HS-5 (cell line): ENCODE measurements around the gene PDE4A.
"Not testable (repeated sequence)": the region's sequence is repeated elsewhere in the genome, so short reads cannot be mapped to it uniquely, and the experiment has no call there.

Source experiments
- DNase-seq: peaks from one replicate; pipeline ENCODE4 v3.0.0-alpha.2; 2012; ENCODE audit warnings: low read depth

PDE4A gene

DNA sequence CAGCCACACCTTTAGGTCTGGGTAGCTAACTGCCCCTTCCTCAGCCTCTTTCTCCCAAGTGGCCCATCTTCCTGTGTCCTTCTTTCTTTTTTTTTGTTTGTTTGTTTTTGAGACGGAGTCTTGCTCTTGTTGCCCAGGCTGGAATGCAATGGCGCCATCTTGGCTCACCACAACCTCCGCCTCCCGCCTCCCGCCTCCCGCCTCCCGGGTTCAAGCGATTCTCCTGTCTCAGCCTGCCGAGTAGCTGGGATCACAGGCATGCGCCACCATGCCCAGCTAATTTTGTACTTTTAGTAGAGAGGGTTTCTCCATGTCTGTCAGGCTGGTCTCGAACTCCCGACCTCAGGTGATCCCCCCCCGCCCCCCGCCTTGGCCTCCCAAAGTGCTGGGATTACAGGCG, 41.7 kb downstream of the PDE4A start:
- DNase-seq, result not testable (repeated sequence)

- no peak for DNase-seq
Observed at GRCh38 chr19:10462557-10462956, 42.2 kb downstream of the PDE4A start.

GRCh38 chr19:10464456-10464855, 44.1 kb downstream of the PDE4A start:
- no peak for DNase-seq

DNA sequence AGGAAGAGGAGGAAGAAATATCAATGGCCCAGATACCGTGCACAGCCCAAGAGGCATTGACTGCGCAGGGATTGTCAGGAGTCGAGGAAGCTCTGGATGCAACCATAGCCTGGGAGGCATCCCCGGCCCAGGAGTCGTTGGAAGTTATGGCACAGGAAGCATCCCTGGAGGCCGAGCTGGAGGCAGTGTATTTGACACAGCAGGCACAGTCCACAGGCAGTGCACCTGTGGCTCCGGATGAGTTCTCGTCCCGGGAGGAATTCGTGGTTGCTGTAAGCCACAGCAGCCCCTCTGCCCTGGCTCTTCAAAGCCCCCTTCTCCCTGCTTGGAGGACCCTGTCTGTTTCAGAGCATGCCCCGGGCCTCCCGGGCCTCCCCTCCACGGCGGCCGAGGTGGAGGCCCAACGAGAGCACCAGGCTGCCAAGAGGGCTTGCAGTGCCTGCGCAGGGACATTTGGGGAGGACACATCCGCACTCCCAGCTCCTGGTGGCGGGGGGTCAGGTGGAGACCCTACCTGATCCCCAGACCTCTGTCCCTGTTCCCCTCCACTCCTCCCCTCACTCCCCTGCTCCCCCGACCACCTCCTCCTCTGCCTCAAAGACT, 46.9 kb downstream of the PDE4A start:
- no peak for DNase-seq

- DNase-seq, result no peak
Observed at GRCh38 chr19:10468133-10468532, 47.8 kb downstream of the PDE4A start.

GRCh38 chr19:10471909-10472308, 51.6 kb downstream of the PDE4A start:
- no peak for DNase-seq

DNA sequence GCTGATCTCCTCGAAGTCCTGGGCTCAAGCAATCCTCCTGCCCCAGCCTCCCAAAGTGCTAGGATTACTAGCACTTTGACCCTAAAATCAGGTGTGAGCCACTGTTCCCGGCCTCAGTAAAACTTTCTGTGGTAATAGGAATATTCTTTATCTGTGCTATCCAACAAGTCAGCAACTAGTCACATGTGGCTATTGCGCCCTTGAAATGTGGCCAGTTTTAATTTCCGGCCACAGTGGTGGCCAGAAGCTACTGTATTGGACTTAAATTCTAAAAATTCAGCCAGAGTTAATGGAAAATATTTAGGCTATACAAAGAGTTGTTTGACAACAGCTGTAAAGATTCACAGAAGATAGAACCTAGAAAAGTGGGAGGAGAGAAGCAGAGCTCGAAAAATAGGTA, 52.9 kb downstream of the PDE4A start:
- DNase-seq, result no peak

DNA sequence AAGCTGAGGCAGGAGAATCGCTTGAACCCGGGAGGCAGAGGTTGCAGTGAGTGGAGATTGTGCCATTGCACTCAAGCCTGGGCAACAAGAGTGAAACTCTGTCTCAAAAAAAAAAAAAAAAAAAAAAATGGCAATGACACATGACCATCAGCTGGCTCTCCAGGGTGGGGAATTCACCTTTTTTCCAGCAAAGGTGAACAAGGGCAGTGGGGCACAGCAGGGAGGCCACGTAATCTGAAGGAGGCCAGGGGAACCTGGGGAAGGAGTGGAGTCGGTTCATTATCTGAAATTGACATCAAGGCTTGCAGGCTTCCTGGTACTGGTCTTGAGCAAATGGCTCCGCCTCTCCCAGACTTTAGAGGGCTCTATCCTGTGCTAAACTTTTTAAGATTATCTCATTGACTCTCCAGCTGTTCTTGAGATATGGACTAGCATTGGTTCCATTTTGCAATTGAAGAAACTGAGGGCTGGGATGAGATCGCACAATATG, 54.7 kb downstream of the PDE4A start:
- no peak for DNase-seq

DNA sequence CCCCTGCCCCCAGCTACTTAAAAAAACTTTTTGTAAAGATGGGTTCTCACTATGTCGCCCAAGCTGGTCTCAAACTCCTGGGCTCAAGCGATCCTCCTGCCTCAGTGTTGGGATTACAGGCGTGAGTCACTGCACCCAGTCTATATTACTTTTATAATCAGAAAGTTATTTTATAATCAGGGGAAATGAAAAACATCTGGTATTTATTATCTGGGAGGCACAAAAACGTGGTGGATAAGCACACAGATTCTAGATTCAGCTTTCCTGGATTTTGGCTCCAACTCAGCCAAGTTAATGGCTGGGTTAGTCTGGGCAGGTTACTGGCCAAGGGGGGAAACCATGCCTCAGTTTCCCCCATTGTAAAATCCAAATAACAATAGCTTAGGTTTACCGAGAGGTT, 58.1 kb downstream of the PDE4A start:
- no peak for DNase-seq

GRCh38 chr19:10478903-10479384, 58.6 kb downstream of the PDE4A start:
- no peak for DNase-seq

GRCh38 chr19:10486551-10486950, 66.2 kb downstream of the PDE4A start:
- no peak for DNase-seq

- DNase-seq, result no peak
Observed at GRCh38 chr19:10491472-10492047, 71.2 kb downstream of the PDE4A start.

DNA sequence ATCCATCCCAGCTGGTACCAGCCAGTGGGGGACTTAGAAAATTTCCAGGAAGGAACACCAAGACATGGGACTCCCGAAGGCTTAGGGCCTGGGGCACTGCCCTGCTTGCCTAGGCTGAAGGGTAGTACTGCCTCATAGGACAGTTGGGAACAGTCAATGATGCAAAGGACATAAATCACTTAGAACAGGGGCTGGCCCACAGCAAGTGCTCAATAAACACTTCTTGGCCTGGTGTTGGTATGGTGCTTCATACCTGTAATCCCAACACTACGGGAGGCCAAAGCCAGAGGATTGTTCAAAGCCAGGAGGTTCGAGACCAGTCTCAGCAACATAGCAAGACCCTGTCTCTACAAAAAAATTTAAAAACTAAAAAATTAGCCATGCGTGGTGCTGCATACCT, 77.0 kb downstream of the PDE4A start:
- no peak for DNase-seq

DNA sequence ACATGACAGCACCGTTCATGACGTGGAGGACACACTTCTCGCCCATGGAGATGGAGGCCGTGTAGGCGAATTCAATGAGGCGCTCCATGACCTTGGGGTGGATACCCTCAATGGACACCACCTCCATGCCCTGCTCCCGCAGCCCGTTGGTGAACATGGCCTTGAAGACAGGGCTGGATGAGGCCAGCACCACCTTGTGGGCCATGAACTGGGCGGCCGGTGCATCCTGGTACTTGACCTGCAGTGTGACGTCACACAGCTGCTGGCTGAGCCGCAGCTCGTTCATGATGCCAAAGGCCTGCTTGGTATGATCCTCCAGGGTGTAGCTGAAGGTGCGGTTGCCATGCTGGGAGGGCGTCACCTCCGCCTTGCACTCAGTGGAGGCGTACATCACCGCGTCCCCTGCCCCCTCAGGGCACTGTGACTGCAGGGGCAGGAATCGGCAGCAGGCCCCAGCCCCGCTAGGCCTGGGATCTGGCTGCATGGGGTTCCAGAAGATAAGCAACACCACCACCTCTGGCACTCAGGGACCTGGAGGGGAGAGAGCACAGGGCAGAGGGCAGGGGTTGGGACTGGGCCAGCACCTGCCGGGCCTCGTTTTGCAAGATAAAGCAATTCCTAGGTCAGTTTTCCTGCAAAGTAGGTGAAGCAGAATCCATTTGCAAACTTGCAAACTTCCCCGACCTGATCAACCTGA, 79.4 kb downstream of the PDE4A start:
- DNase-seq, result no peak

- no peak for DNase-seq
Observed at GRCh38 chr19:10500247-10500592, 79.9 kb downstream of the PDE4A start.

GRCh38 chr19:10501971-10502523, 81.7 kb downstream of the PDE4A start:
- no peak for DNase-seq

- DNase-seq, result peak; percentile 68
Observed at GRCh38 chr19:10502524-10503001, 82.2 kb downstream of the PDE4A start.

DNA sequence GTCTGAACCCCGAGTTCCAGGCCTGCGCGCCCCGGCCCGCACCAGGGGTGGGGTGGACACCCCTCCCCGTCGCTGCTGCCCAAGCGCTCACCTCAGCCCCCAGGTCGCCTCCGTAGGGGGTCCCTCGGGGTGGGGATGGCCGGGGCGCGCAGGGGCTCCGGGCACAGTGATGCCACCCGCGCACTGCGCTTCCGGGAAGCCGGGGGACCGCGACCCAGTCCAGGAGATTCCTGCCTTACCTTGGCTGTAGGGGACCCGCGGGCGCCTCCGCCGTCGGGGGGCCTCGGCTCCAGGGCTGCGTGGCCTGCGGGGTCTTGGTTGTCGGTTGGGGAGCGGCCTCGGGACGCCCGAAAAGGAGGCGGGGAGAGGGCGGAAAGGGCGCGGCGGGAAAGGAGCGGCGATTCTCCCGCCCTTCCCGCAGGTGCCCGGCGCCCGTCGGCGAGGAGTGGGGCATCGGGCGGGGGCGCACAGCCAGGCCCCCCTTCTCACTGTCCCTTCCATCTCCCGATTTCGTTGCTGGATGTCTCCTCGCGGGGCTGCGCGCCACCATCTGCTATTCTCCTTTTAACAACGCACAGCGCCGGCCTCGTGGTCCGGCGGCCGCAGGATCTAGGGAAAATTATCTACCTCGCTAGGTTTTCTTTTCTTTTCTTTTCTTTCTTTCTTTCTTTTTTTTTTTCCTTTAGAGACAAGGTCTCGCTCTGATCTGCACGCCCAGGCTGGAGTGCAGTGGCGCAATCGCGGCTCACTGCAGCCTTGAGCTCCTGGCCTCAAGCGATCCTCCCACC, 82.9 kb downstream of the PDE4A start, which contains the start of gene KEAP1:
TSS of gene KEAP1 (minus strand) at position 355 of the 788 bp plus-strand sequence. CDS start 3,323 bp downstream, outside the sequence.
- DNase-seq, result no peak

DNA sequence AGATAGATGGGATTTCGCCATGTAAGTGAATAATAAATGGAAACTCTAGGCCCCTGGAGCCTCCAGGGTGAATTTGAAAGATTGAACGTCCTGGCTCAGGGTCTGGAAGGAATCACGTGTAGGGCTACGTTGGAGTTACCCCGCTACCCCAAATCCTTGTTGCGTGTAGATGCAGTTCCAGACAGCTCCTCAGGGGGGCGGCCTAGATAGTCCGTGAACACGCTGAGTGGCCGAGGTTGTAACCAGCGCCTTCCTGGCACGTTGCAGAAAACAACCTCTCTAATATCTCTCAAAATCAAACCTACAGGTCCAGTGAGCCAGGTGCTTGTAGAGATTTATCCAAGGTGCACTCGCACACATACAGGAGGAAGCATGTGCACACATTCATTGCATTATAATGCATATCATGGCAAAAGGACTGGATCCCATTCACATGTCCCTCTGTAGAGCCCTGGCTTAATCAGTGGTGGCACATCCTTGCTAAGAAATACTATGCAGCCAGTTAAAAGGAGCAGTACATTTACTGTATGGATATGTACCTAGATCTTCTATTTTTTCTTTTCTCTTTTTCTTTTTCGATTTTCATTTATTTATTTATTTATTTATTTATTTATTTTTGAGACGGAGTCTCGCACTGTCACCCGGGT, 85.4 kb downstream of the PDE4A start:
- no peak for DNase-seq

DNA sequence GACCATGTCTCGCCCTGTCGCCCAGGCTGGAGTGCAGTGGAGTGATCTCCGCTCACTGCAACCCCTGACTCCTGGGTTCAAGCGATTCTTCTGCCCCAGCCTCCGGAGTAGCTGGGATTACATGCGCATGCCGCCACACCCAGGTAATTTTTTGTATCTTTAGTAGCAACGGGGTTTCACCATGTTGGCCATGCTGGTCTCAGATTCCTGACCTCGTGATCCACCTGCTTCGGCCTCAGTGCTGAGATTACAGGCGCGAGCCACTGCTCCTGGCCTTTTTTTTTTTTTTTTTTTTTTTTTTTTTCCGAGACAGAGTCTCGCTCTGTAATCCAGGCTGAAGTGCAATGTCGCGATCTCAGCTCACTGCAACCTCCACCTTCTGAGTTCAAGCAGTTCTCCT, 87.7 kb downstream of the PDE4A start:
- DNase-seq, result no peak

DNA sequence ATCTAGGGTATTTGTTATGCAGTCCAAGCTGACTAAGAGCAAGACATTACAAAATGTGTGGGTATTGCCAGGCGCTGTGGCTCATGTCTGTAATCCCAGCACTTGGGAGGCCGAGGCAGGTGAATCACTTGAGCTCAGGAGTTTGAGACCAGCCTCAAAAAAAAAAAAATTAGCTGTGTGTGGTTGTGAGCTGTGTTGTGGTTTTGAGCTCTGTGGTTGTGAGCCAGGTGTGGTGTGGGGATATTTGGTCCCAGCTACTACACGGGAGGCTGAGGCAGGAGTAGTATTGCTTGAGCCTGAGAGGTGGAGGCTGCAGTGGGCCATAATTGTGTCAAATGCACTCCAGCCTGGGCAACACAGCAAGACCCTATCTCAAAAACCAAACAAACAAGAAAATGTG, 88.4 kb downstream of the PDE4A start:
- no peak for DNase-seq
